ENCODE measurements around the gene SCARF2.
A peak's percentile ranks its signal among the peaks of the same experiment; 100 is the strongest.
"Not testable (repeated sequence)": the region's sequence is repeated elsewhere in the genome, so short reads cannot be mapped to it uniquely, and the experiment has no call there.

Gene SCARF2

DNA sequence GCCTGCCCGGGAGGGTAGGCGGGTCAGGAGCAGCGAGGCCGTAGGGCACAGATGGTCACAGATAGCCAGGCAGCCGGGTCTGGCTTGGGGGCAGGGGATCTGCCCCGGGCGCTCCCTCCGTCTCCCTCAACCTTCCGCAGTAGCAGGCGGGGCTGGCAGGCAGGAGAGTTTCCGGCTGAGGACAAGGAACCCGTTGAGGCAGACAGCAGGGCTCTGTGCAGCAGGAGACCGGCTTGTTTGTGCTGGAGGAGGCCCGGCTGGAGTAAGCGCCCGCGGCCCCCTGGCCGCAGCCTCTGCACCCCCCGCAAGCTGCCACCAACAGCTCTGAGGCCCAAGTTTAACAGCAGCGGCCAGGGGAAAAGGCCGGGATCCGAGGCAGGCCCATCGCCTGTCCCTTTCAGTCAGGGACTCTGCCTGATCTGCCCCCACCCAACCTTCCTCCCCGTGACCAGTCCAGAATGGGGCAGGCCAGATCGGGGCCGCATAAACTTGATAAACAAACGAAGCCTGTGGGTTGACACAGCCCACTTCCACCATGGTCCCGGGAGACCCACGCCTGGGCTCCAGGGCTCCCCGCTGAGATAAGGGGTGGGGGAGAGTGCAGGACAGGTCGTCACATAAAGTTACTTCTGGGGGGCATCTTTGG is 13.6 kb downstream of the SCARF2 start:
- H3K27ac ChIP-seq: peak overlapping the region in 9 of 11 experiments; percentile 8 to 73 (median 60); a peak in 16 of 22 replicates
- peak overlapping the region in 8 of 10 experiments; percentile 8 to 43 (median 31); a peak in 9 of 20 replicates for H3K4me3 ChIP-seq
- TF ChIP-seq Cebpa-rat (IDR thresholded peaks at IDR 0.05): no peak
- peak overlapping the region; percentile 13 to 69 (median 65); a peak in 20 of 22 replicates for H3K9ac ChIP-seq
- peaks cover 46 to 57% (median 49%) of the 10 kb centered on the region in 11 experiments for H3K27me3 ChIP-seq
- H3K9me3 ChIP-seq (replicated peaks in 1 of 11): peaks cover 0 to 9% (median 0%) of the 10 kb centered on the region in 11 experiments; a peak in 3 of 22 replicates
- H3K36me3 ChIP-seq: no peaks in the 10 kb centered on the region
- peak overlapping the region; percentile 58 to 97 (median 93) for H3K4me2 ChIP-seq
- H3K4me1 ChIP-seq: peaks cover 32 to 63% (median 56%) of the 10 kb centered on the region in 10 experiments
- H4K20me1 ChIP-seq: peaks cover 0 to 11% (median 0%) of the 10 kb centered on the region in 11 experiments; a peak in 4 of 22 replicates

- Histone ChIP-seq H3K9ac (peak overlapping the region in 10 of 11 experiments; percentile 13 to 69 (median 66); a peak in 19 of 22 replicates), H3K4me2 (peak overlapping the region; percentile 58 to 97 (median 93)), H3K27me3 (peaks cover 38 to 49% (median 42%) of the 10 kb centered on the region in 11 experiments), H3K36me3 (no peaks in the 10 kb centered on the region), H3K4me3 (peak overlapping the region in 8 of 10 experiments; percentile 8 to 43 (median 31); a peak in 10 of 20 replicates), H3K27ac (peak overlapping the region in 9 of 11 experiments; percentile 8 to 73 (median 60); a peak in 16 of 22 replicates), H3K4me1 (peaks cover 27 to 61% (median 53%) of the 10 kb centered on the region in 10 experiments), H4K20me1 (peaks cover 0 to 11% (median 0%) of the 10 kb centered on the region in 11 experiments; a peak in 4 of 22 replicates), H3K9me3 (replicated peaks in 1 of 11) (peaks cover 0 to 9% (median 0%) of the 10 kb centered on the region in 11 experiments; a peak in 3 of 22 replicates)
- TF ChIP-seq Cebpa-rat (IDR thresholded peaks at IDR 0.05): no peak
Measured at GRCh38 chr22:20423008-20423905, 14.4 kb downstream of the SCARF2 start.

GRCh38 chr22:20422271-20423007 is 15.2 kb downstream of the SCARF2 start:
- H3K4me2 ChIP-seq: peak overlapping the region; percentile 58 to 97 (median 93)
- peak overlapping the region in 7 of 11 experiments; percentile 10 to 65 (median 28); a peak in 7 of 22 replicates for H3K9ac ChIP-seq
- H4K20me1 ChIP-seq: peaks cover 0 to 6% (median 0%) of the 10 kb centered on the region in 11 experiments; a peak in 4 of 22 replicates
- no peak for TF ChIP-seq Cebpa-rat (IDR thresholded peaks at IDR 0.05)
- H3K27ac ChIP-seq: peak overlapping the region in 5 of 11 experiments; percentile 22 to 71 (median 27); a peak in 5 of 22 replicates
- H3K4me3 ChIP-seq: peak overlapping the region in 2 of 10 experiments; percentile 29 to 33; a peak in 4 of 20 replicates
- H3K4me1 ChIP-seq: peaks cover 27 to 68% (median 61%) of the 10 kb centered on the region in 10 experiments
- peaks cover 33 to 43% (median 35%) of the 10 kb centered on the region in 11 experiments for H3K27me3 ChIP-seq
- H3K9me3 ChIP-seq (replicated peaks in 1 of 11): peaks cover 0 to 9% (median 0%) of the 10 kb centered on the region in 11 experiments; a peak in 3 of 22 replicates
- H3K36me3 ChIP-seq: no peaks in the 10 kb centered on the region

DNA sequence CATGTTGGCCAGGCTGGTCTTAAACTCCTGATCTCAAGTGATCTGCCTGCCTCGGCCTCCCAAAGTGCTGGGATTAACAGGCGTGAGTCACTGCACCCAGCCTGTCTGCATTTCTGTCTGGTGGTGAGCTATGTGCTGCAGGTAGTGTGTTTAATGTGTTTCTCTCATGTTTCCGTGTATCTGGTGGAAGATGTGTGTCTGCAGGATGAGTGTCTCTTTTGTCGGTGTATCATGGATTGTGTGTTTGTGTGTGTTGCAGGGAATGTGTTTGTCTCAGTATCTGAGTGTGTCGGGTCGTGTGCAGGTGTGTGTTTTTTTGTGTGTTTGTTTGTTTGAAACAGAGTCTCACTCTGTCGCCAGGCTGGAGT is 16.1 kb downstream of the SCARF2 start:
- Histone ChIP-seq H3K4me3 (no peak overlapping the region), H3K36me3 (no peaks in the 10 kb centered on the region), H3K27me3 (peaks cover 23 to 33% (median 26%) of the 10 kb centered on the region in 11 experiments), H3K9ac (no peak overlapping the region), H3K4me1 (peaks cover 27 to 73% (median 68%) of the 10 kb centered on the region in 10 experiments), H3K4me2 (peak overlapping the region in 9 of 11 experiments; percentile 82 to 97 (median 93); a peak in 12 of 22 replicates), H3K9me3 (replicated peaks in 1 of 11) (peaks cover 0 to 9% (median 0%) of the 10 kb centered on the region in 11 experiments; a peak in 3 of 22 replicates), H3K27ac (no peak overlapping the region), H4K20me1 (peaks cover 0 to 5% (median 0%) of the 10 kb centered on the region in 11 experiments; a peak in 1 of 22 replicates)
- no peak for TF ChIP-seq Cebpa-rat (IDR thresholded peaks at IDR 0.05)

- H3K27ac ChIP-seq: no peak overlapping the region
- peaks cover 27 to 73% (median 68%) of the 10 kb centered on the region in 10 experiments for H3K4me1 ChIP-seq
- peaks cover 11 to 21% (median 14%) of the 10 kb centered on the region in 11 experiments for H3K27me3 ChIP-seq
- peak overlapping the region in 6 of 11 experiments; percentile 0 to 93 (median 14); a peak in 5 of 22 replicates for H3K4me2 ChIP-seq
- no peak overlapping the region for H3K4me3 ChIP-seq
- H3K9ac ChIP-seq: no peak overlapping the region
- peaks cover 0 to 7% (median 0%) of the 10 kb centered on the region in 11 experiments; a peak in 3 of 22 replicates for H3K9me3 ChIP-seq (replicated peaks in 1 of 11)
- TF ChIP-seq Cebpa-rat (IDR thresholded peaks at IDR 0.05): no peak
- no peaks in the 10 kb centered on the region for H3K36me3 ChIP-seq
- peaks cover 0 to 5% (median 0%) of the 10 kb centered on the region in 11 experiments; a peak in 1 of 22 replicates for H4K20me1 ChIP-seq
Measured at GRCh38 chr22:20420157-20420842, 17.3 kb downstream of the SCARF2 start.

DNA sequence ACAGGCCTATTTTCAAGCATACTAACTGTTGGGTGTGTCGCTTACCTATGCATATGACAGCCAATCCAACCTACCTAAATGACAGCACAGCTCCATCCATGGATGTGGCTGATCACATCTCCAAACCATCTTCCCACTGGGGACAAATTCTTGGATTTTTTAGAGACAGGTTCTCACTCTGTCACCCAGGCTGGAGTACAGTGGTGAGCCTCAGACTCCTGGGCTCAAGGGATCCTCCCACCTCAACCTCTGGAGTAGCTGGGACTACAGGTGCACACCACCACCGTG is 18.0 kb downstream of the SCARF2 start:
- Histone ChIP-seq H3K27ac (no peak overlapping the region), H3K36me3 (no peaks in the 10 kb centered on the region), H3K4me2 (no peak overlapping the region), H3K9me3 (replicated peaks in 1 of 11) (peaks cover 0 to under 1% (median 0%) of the 10 kb centered on the region in 11 experiments; a peak in 1 of 22 replicates), H3K4me1 (peaks cover 23 to 68% (median 62%) of the 10 kb centered on the region in 10 experiments), H3K4me3 (no peak overlapping the region), H3K27me3 (peaks cover 4 to 14% (median 7%) of the 10 kb centered on the region in 11 experiments), H3K9ac (no peak overlapping the region), H4K20me1 (peaks cover 0 to 5% (median 0%) of the 10 kb centered on the region in 11 experiments; a peak in 1 of 22 replicates)
- no peak for TF ChIP-seq Cebpa-rat (IDR thresholded peaks at IDR 0.05)

GRCh38 chr22:20418211-20418788 is 19.3 kb downstream of the SCARF2 start:
- Histone ChIP-seq H3K4me1 (peaks cover 10 to 61% (median 51%) of the 10 kb centered on the region in 10 experiments), H3K4me2 (peak overlapping the region; percentile 46 to 85 (median 72); a peak in 21 of 22 replicates), H3K27me3 (peaks cover 0 to 1% (median 0%) of the 10 kb centered on the region in 11 experiments; a peak in 1 of 22 replicates), H3K4me3 (peak overlapping the region in 2 of 10 experiments; percentile 10 to 31; a peak in 2 of 20 replicates), H3K27ac (no peak overlapping the region), H4K20me1 (peaks cover 0 to 2% (median 0%) of the 10 kb centered on the region in 11 experiments; a peak in 1 of 22 replicates), H3K36me3 (no peaks in the 10 kb centered on the region), H3K9ac (peak overlapping the region in 5 of 11 experiments; percentile 29 to 50 (median 42); a peak in 4 of 22 replicates), H3K9me3 (replicated peaks in 1 of 11) (no peaks in the 10 kb centered on the region)
- TF ChIP-seq Cebpa-rat (IDR thresholded peaks at IDR 0.05): no peak

DNA sequence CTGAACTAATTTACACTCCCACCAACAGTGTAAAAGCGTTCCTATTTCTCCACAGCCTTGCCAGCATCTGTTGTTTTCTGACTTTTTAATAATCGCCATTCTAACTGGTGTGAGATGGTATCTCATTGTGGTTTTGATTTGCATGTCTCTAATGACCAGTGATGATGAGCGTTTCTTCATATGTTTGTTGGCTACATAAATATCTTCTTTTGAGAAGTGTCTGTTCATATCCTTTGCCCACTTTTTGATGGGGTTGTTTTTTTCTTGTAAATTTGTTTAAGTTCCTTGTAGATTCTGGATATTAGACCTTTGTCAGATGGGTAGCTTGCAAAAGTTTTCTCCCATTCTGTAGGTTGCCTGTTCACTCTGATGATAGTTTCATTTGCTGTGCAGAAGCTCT is 21.9 kb downstream of the SCARF2 start:
- not testable (repeated sequence) for H3K4me2 ChIP-seq; H3K9me3 ChIP-seq (replicated peaks in 1 of 11); H3K36me3 ChIP-seq; H4K20me1 ChIP-seq; H3K9ac ChIP-seq; H3K4me3 ChIP-seq; H3K27me3 ChIP-seq; H3K27ac ChIP-seq
- H3K4me1 ChIP-seq: peaks cover 0 to 46% (median 31%) of the 10 kb centered on the region in 10 experiments; a peak in 16 of 20 replicates

GRCh38 chr22:20415241-20415640 is 22.4 kb downstream of the SCARF2 start:
- not testable (repeated sequence) for H3K27ac ChIP-seq; H4K20me1 ChIP-seq; H3K36me3 ChIP-seq; H3K4me3 ChIP-seq; H3K27me3 ChIP-seq; H3K9ac ChIP-seq; H3K4me2 ChIP-seq; H3K9me3 ChIP-seq (replicated peaks in 1 of 11)
- H3K4me1 ChIP-seq: peaks cover 0 to 42% (median 28%) of the 10 kb centered on the region in 10 experiments; a peak in 15 of 20 replicates
